Common myeloid progenitor, CD34-positive (primary cell): ENCODE results near the gene VSIG4.

Source experiments
- CTCF ChIA-PET: fragments of 350-600 bp; sonication (Branson Sonifier 250); formaldehyde crosslinking; loops from one replicate; lab custom pipeline; 2021; ENCODE audit warnings: antibody characterized with exemption; lab: Charles Lee
- POLR2A ChIA-PET: fragments of 350-600 bp; sonication (Branson Sonifier 250); formaldehyde crosslinking; loops from one replicate; lab custom pipeline; 2021; ENCODE audit warnings: antibody characterized with exemption; lab: Charles Lee
- DNase-seq, 3 donors: peaks; one replicate each; pipeline versions ENCODE4 v3.0.0 to v3.0.0-alpha.2; 2013
- H3K27ac ChIP-seq, 2 experiments: 1 replicate in 1 of 2; 2 replicates in 1 of 2; pipeline ENCODE4 v1.7.0; 2013; ENCODE audit warnings: inconsistent platforms in 2 of 2, low read length in 2 of 2, mild to moderate bottlenecking in 2 of 2, low read depth in 1 of 2, moderate library complexity in 1 of 2; ENCODE audit not compliant: severe bottlenecking in 2 of 2, insufficient read depth in 1 of 2, poor library complexity in 1 of 2
- H3K27me3 ChIP-seq, 5 experiments: replicated peaks in 2 of 5; 1 replicate in 3 of 5; 2 replicates in 2 of 5; pipeline versions ENCODE4 v1.6.1 to v1.7.0; 2013; ENCODE audit warnings: low read length in 4 of 5, mild to moderate bottlenecking in 2 of 5, moderate library complexity in 2 of 5, inconsistent platforms in 1 of 5; ENCODE audit not compliant: insufficient read depth in 5 of 5, control insufficient read depth in 4 of 5
- H3K36me3 ChIP-seq, 4 experiments: 1 replicate in 2 of 4; 2 replicates in 2 of 4; pipeline versions ENCODE4 v1.6.1 to v1.7.0; 2013; ENCODE audit warnings: low read length in 3 of 4, control low read depth in 1 of 4, mild to moderate bottlenecking in 1 of 4; ENCODE audit not compliant: control insufficient read depth in 4 of 4, insufficient read depth in 4 of 4
- H3K4me1 ChIP-seq, 4 experiments: 1 replicate in 3 of 4; 2 replicates in 1 of 4; pipeline versions ENCODE4 v1.6.1 to v1.7.1; 2013; ENCODE audit warnings: low read length in 3 of 4, mild to moderate bottlenecking in 3 of 4, control low read depth in 1 of 4, inconsistent platforms in 1 of 4, moderate library complexity in 1 of 4; ENCODE audit not compliant: control insufficient read depth in 4 of 4, insufficient read depth in 4 of 4; ENCODE audit errors: control extremely low read depth in 1 of 4
- H3K4me3 ChIP-seq, 7 experiments: 1 replicate in 4 of 7; 2 replicates in 3 of 7; pipeline versions ENCODE4 v1.5.1 to v1.7.0; 2013; ENCODE audit warnings: mild to moderate bottlenecking in 7 of 7, low read length in 6 of 7, moderate library complexity in 6 of 7, inconsistent platforms in 2 of 7, low read depth in 2 of 7, control low read depth in 1 of 7; ENCODE audit not compliant: insufficient read depth in 4 of 7, control insufficient read depth in 1 of 7; ENCODE audit errors: extremely low read depth in 1 of 7
- H3K9me3 ChIP-seq, 5 experiments: 1 replicate in 4 of 5; 2 replicates in 1 of 5; pipeline versions ENCODE4 v1.6.1 to v1.7.1; 2013; ENCODE audit warnings: low read length in 4 of 5, mild to moderate bottlenecking in 2 of 5, inconsistent platforms in 1 of 5, low read depth in 1 of 5, moderate library complexity in 1 of 5; ENCODE audit not compliant: control insufficient read depth in 4 of 5, insufficient read depth in 2 of 5; ENCODE audit errors: control extremely low read depth in 1 of 5
- WGBS: methylation state at CpG from one replicate; pipeline ENCODE4 v1.1.5; 2013; ENCODE audit not compliant: insufficient coverage; 5-methylcytosine and 5-hydroxymethylcytosine counted together

VSIG4 gene

DNA sequence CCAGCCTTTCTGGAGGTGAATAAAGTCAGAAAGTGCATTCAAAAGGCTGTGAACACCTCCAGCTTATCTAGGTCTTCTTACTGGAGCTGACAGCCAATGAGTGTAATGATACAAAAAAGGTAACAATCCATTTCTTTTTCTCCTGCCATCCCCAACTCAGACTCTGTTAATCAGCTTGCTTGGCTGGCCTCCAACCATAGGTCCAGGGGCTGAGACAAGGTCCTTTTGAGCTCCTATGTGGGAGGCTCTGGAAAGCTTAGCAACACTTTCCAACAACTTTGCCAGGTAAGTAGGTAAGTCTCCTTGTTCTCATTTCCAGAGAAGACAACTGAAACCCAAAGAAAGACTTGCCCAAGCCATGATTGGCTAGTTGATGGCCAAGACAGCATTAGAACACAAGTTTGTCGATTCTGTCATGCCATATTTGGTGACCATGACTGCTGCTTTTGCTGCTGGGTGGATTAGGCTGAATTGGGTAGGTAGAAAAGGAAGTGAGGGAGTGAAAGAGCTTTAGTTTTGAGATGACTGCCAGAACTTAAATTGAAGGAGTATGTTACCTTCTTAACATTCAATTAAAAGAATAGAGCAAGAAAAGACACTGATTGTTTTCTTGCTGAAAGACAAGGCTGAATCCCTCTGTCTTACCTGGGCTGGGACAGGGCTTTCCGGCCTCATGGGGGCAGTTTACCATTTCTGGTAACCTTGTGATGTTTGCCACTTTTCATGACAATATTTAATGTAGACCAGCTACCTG is 22.8 kb downstream of the VSIG4 start:
- peak overlapping the region; percentile 65 to 90 for H3K27ac ChIP-seq
- POLR2A ChIA-PET: interaction anchor here (0.6 to 7.6 kb wide), 3 partner anchors 11 to 269 kb away, joined by 3 to 76 read pairs (median 8); no protein-coding TSS in a partner anchor

DNA sequence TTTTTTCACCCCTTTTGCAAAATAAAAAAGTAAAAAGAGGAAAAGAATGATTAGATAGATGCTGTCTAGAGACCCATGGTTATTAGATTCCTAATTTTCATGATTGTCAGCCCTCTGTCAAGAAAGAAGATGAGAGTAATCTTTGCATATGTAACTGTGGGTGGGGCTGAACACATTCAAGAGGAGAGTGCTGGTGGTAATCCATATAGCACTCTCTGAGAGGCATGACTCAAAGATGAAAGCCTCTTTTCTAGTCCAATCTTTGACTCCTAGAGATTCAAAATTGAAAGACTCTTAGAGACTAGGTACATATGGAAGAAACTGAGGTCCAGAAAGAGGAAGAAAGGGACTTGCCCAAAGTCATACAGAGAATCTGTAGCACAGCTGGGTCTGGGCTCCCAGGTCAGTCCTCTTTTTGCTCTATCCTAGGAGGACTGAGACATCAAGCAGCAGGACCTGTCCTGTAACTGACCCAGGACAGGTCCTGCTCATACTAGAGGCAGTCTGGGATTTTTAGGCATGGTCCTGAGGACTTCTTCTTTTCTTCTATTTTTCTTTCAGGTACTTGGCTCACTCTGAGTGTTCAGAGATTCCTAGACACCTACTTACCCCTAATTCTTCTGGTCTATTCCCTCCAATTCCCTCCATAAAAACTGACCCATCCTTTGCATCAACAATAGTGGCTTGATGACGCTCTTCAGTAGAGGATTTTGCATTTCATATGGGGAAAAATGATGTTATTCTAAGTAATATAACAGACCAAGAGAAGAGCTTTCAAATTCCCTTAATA is 23.8 kb downstream of the VSIG4 start:
- Histone ChIP-seq H3K27ac (peak overlapping the region; percentile 65 to 90), H3K9me3 (no peaks in the 10 kb centered on the region), H3K36me3 (peaks cover 0 to 33% (median 12%) of the 10 kb centered on the region in 4 experiments), H3K4me3 (peak overlapping the region; percentile 9 to 89 (median 77)), H3K4me1 (peaks cover 68 to 91% (median 86%) of the 10 kb centered on the region in 4 experiments), H3K27me3 (no peaks in the 10 kb centered on the region)
- DNase-seq: peak in 1 of 3 donors; percentile 47
- POLR2A ChIA-PET: interaction anchor here (0.5 to 7.6 kb wide), 9 partner anchors 10 to 268 kb away, joined by 3 to 76 read pairs (median 6); no protein-coding TSS in a partner anchor
- WGBS: no CpG with 5 or more reads among the region's 1 CpG
- CTCF ChIA-PET: interaction anchor here (1.1 to 9.9 kb wide), 11 partner anchors 10 to 429 kb away, joined by 3 to 59 read pairs (median 3); no protein-coding TSS in a partner anchor

More for the DNA sequence above, 22.8 kb downstream of the VSIG4 start:
- H3K36me3 ChIP-seq: peaks cover 0 to 33% (median 12%) of the 10 kb centered on the region in 4 experiments
- WGBS: 38% methylated on average over 2 of the region's 2 CpGs
- H3K4me3 ChIP-seq: peak overlapping the region; percentile 31 to 89 (median 77)
- no peaks in the 10 kb centered on the region for H3K9me3 ChIP-seq
- CTCF ChIA-PET: interaction anchor here (0.8 to 9.9 kb wide), 16 partner anchors 9 to 430 kb away, joined by 3 to 59 read pairs (median 4); no protein-coding TSS in a partner anchor
- H3K27me3 ChIP-seq: no peaks in the 10 kb centered on the region
- H3K4me1 ChIP-seq: peaks cover 66 to 82% (median 78%) of the 10 kb centered on the region in 4 experiments
- peak in 1 of 3 donors; percentile 50 for DNase-seq

DNA sequence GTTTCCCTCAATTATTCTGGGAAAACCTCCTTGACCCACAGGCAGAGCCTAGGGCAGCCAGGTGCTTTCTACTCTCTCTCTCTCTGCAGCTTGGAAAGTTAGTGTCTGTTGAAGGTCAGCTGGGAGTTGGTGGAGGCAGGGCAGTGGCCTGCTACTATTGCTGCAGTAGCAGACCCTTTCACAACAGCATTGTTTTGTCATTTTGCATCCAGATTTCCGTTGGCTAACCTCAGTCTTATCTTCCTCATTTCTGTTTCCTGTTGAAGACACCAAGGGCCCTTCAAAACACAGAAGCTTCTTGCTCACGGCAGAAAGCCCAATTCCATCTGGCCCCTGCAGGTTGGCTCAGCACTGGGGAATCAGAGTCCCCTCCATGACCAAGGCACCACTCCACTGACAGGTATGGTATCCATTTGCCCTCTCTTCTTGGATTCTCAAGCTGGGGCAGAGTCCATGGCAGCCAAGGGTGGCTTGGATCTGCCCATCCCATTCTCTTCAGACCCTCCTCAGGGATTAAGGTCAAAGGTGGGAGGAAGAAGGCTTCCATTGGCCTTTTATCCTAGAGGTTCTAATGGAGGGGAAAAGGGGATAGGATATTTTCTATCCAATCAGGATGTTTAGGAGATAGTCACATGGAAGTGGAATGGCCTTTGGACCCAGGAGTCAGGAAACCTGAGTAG is 24.6 kb downstream of the VSIG4 start:
- peak overlapping the region; percentile 65 to 90 for H3K27ac ChIP-seq
- no peaks in the 10 kb centered on the region for H3K27me3 ChIP-seq
- peaks cover 68 to 91% (median 84%) of the 10 kb centered on the region in 4 experiments for H3K4me1 ChIP-seq
- no peaks in the 10 kb centered on the region for H3K9me3 ChIP-seq
- POLR2A ChIA-PET: interaction anchor here (0.6 to 7.6 kb wide), 7 partner anchors 9 to 264 kb away, joined by 3 to 76 read pairs (median 6); no protein-coding TSS in a partner anchor
- H3K36me3 ChIP-seq: peaks cover 0 to 33% (median 12%) of the 10 kb centered on the region in 4 experiments
- CTCF ChIA-PET: interaction anchor here (1.1 to 9.9 kb wide), 6 partner anchors 10 to 419 kb away, joined by 3 to 59 read pairs (median 5); no protein-coding TSS in a partner anchor
- peak; percentile 92 to 99 (median 99) for DNase-seq
- peak overlapping the region; percentile 49 to 89 (median 77) for H3K4me3 ChIP-seq
- 0% methylated on average over 2 of the region's 2 CpGs for WGBS

DNA sequence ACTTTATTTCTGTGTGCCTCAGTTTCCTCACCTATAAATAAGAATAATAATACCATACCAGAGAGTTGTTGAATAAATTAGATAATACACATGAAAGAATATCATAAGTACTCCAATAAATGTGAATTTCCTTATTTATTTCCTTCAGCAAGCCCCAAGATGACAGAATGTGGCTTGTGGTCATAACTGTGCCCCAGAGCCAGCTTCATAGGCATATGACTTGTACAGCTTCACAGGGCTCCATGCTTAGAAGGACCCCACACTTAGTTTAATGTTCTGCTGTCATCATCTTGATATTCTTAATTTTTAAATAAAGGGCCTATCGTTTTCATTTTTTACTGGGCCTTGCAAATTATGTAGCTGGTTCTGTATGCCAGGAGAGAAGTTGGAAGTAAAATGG is 25.3 kb downstream of the VSIG4 start:
- peaks cover 65 to 91% (median 84%) of the 10 kb centered on the region in 4 experiments for H3K4me1 ChIP-seq
- ChIA-PET POLR2A (interaction anchor here (1.0 to 7.6 kb wide), 6 partner anchors 9 to 264 kb away, joined by 3 to 76 read pairs (median 6); no protein-coding TSS in a partner anchor), CTCF (interaction anchor here (1.2 to 9.9 kb wide), 5 partner anchors 9 to 418 kb away, joined by 3 to 59 read pairs (median 7); no protein-coding TSS in a partner anchor)

GRCh38 chrX:66014084-66014483 is 25.8 kb downstream of the VSIG4 start:
- Histone ChIP-seq H3K27ac (peak overlapping the region; percentile 46 to 90), H3K4me3 (peak overlapping the region in 3 of 7 experiments; percentile 45 to 89 (median 77)), H3K36me3 (peaks cover 0 to 25% (median 11%) of the 10 kb centered on the region in 4 experiments), H3K4me1 (peaks cover 61 to 90% (median 85%) of the 10 kb centered on the region in 4 experiments), H3K27me3 (no peaks in the 10 kb centered on the region), H3K9me3 (no peaks in the 10 kb centered on the region)
- ChIA-PET POLR2A (interaction anchor here (2.1 to 7.6 kb wide), 2 partner anchors 8 to 15 kb away, joined by 20 to 76 read pairs; no protein-coding TSS in a partner anchor), CTCF (interaction anchor here (1.2 to 9.9 kb wide), 4 partner anchors 9 to 418 kb away, joined by 3 to 59 read pairs (median 30); no protein-coding TSS in a partner anchor)
- WGBS: 40% methylated on average over 1 of the region's 2 CpGs
- peak in 1 of 3 donors; percentile 56 for DNase-seq

More for the DNA sequence above, 25.3 kb downstream of the VSIG4 start:
- Histone ChIP-seq H3K9me3 (no peaks in the 10 kb centered on the region), H3K36me3 (peaks cover 0 to 30% (median 12%) of the 10 kb centered on the region in 4 experiments), H3K27ac (peak overlapping the region; percentile 42 to 90), H3K4me3 (peak overlapping the region in 6 of 7 experiments; percentile 30 to 89 (median 74)), H3K27me3 (no peaks in the 10 kb centered on the region)
- WGBS: 20% methylated on average over 1 of the region's 1 CpG
- peak in 2 of 3 donors; percentile 88 to 92 for DNase-seq
